HCT116 (cell line): ENCODE measurements around the gene SHROOM3.

Experiments used
- CEBPB ChIP-seq: IDR thresholded peaks from 2 replicates; pipeline ENCODE4 v1.6.1; 2012; ENCODE audit warnings: low read depth
- ELF1 ChIP-seq: IDR thresholded peaks from 2 replicates; pipeline ENCODE4 v1.6.1; 2012; ENCODE audit warnings: low read depth, borderline replicate concordance
- EZH2phosphoT487 ChIP-seq: fragments of 200-600 bp; IDR thresholded peaks from 2 replicates; pipeline ENCODE4 v1.6.1; 2018; ENCODE audit warnings: antibody characterized with exemption, borderline replicate concordance
- FOSL1 ChIP-seq: IDR thresholded peaks from 2 replicates; pipeline ENCODE4 v1.6.1; 2012; ENCODE audit warnings: low read depth
- POLR2A ChIP-seq: IDR thresholded peaks from 2 replicates; pipeline ENCODE4 v1.7.0; 2011; ENCODE audit warnings: borderline replicate concordance; ENCODE audit not compliant: insufficient read depth, insufficient read length; ENCODE audit errors: extremely low read depth
- POLR2AphosphoS5 ChIP-seq: IDR thresholded peaks from 2 replicates; pipeline ENCODE4 v1.6.1; 2011; ENCODE audit warnings: mild to moderate bottlenecking, low read depth, low read length, moderate library complexity
- RAD21 ChIP-seq: IDR thresholded peaks from 2 replicates; pipeline ENCODE4 v1.6.1; 2012; ENCODE audit warnings: low read depth, mild to moderate bottlenecking
- REST ChIP-seq: IDR thresholded peaks from 2 replicates; pipeline ENCODE4 v1.6.1; 2012; ENCODE audit warnings: low read depth
- SRF ChIP-seq: IDR thresholded peaks from 2 replicates; pipeline ENCODE4 v1.6.1; 2012; ENCODE audit warnings: low read depth
- YY1 ChIP-seq: IDR thresholded peaks from 2 replicates; pipeline ENCODE4 v1.6.1; 2011; ENCODE audit warnings: low read length, low read depth, moderate library complexity, mild to moderate bottlenecking; ENCODE audit not compliant: insufficient replicate concordance; ENCODE audit errors: extremely low read depth
- TF ChIP-seq, protein P1 (sequence below), 3 experiments: fragments of 200-600 bp in 1 of 3; sonication (generic) in 1 of 3; IDR thresholded peaks in 2 of 3; conservative IDR thresholded peaks in 1 of 3; 2 replicates each; pipeline ENCODE4 v1.5.1; 2012 to 2017; ENCODE audit warnings: low read depth in 2 of 3, low read length in 2 of 3, antibody characterized with exemption in 1 of 3, borderline replicate concordance in 1 of 3, control low read depth in 1 of 3, mild to moderate bottlenecking in 1 of 3, mixed read lengths in 1 of 3, mixed run types in 1 of 3, moderate library complexity in 1 of 3; ENCODE audit not compliant: insufficient read depth in 1 of 3
- TF ChIP-seq, protein P2 (sequence below): IDR thresholded peaks from 2 replicates; pipeline ENCODE4 v1.6.1; 2012
- TF ChIP-seq, protein P3 (sequence below): IDR thresholded peaks from 2 replicates; pipeline ENCODE4 v1.6.1; 2012

- TF ChIP-seq, protein P1, sequence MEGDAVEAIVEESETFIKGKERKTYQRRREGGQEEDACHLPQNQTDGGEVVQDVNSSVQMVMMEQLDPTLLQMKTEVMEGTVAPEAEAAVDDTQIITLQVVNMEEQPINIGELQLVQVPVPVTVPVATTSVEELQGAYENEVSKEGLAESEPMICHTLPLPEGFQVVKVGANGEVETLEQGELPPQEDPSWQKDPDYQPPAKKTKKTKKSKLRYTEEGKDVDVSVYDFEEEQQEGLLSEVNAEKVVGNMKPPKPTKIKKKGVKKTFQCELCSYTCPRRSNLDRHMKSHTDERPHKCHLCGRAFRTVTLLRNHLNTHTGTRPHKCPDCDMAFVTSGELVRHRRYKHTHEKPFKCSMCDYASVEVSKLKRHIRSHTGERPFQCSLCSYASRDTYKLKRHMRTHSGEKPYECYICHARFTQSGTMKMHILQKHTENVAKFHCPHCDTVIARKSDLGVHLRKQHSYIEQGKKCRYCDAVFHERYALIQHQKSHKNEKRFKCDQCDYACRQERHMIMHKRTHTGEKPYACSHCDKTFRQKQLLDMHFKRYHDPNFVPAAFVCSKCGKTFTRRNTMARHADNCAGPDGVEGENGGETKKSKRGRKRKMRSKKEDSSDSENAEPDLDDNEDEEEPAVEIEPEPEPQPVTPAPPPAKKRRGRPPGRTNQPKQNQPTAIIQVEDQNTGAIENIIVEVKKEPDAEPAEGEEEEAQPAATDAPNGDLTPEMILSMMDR (IDR thresholded peaks at IDR 0.05 in 2 of 3, conservative IDR thresholded peaks at IDR 0.05 in 1 of 3; ENCODE audit: borderline replicate concordance in 1 of 3, insufficient read depth in 1 of 3, low read depth in 2 of 3, low read length in 2 of 3), result no peak
- TF ChIP-seq POLR2A (no peak), ELF1 (no peak), EZH2phosphoT487 (no peak), FOSL1 (no peak), RAD21 (no peak), POLR2AphosphoS5 (no peak), YY1 (no peak), CEBPB (no peak), REST (no peak), SRF (no peak)
- TF ChIP-seq, protein P2, sequence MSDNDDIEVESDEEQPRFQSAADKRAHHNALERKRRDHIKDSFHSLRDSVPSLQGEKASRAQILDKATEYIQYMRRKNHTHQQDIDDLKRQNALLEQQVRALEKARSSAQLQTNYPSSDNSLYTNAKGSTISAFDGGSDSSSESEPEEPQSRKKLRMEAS, result no peak
- TF ChIP-seq, protein P3, sequence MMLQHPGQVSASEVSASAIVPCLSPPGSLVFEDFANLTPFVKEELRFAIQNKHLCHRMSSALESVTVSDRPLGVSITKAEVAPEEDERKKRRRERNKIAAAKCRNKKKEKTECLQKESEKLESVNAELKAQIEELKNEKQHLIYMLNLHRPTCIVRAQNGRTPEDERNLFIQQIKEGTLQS, result no peak
These were observed 267.6 kb downstream of the SHROOM3 start for GRCh38 chr4:76702440-76703122.
